ENCODE data around the gene TOX2. TPM values are rescaled to one million over a fixed set of nuclear protein-coding genes. Genes with fewer than 3 reads are reported as not detected.

TOX2 gene
- polyA plus RNA-seq, 3 donors: 0.39 to 0.56 (median 0.47) TPM

- no peak overlapping the region for H3K4me3 ChIP-seq (replicated peaks in 1 of 3; ENCODE audit: low read depth in 2 of 3, low read length in 3 of 3)
- TF ChIP-seq, protein P1, sequence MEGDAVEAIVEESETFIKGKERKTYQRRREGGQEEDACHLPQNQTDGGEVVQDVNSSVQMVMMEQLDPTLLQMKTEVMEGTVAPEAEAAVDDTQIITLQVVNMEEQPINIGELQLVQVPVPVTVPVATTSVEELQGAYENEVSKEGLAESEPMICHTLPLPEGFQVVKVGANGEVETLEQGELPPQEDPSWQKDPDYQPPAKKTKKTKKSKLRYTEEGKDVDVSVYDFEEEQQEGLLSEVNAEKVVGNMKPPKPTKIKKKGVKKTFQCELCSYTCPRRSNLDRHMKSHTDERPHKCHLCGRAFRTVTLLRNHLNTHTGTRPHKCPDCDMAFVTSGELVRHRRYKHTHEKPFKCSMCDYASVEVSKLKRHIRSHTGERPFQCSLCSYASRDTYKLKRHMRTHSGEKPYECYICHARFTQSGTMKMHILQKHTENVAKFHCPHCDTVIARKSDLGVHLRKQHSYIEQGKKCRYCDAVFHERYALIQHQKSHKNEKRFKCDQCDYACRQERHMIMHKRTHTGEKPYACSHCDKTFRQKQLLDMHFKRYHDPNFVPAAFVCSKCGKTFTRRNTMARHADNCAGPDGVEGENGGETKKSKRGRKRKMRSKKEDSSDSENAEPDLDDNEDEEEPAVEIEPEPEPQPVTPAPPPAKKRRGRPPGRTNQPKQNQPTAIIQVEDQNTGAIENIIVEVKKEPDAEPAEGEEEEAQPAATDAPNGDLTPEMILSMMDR (IDR thresholded peaks at IDR 0.05): no peak
- H3K4me2 ChIP-seq (replicated peaks; ENCODE audit: extremely low read depth, low read length, poor library complexity, severe bottlenecking): no peak overlapping the region
- peaks cover 0 to 1% of the 10 kb centered on the region in 2 donors for H3K36me3 Mint-ChIP-seq
- peaks cover 6 to 30% of the 10 kb centered on the region in 2 donors for H3K27me3 ChIP-seq (ENCODE audit: control insufficient read depth in 2 of 2, insufficient read depth in 2 of 2, low read length in 2 of 2)
- intact Hi-C loops (cut with micrococcal nuclease): no loop called here
- H3K4me3 Mint-ChIP-seq: peak overlapping the region in 1 of 2 donors; percentile 5
- no peaks in the 10 kb centered on the region for H3K36me3 ChIP-seq (replicated peaks in 1 of 2; ENCODE audit: control insufficient read depth in 1 of 2, insufficient read depth in 2 of 2, low read length in 2 of 2)
- no peaks in the 10 kb centered on the region for H3K9me3 ChIP-seq (replicated peaks in 1 of 2; ENCODE audit: control insufficient read depth in 1 of 2, insufficient read depth in 1 of 2, low read length in 2 of 2)
- no peaks in the 10 kb centered on the region for H4K20me1 ChIP-seq (ENCODE audit: insufficient read depth, low read length)
- no peaks in the 10 kb centered on the region for H3K79me2 ChIP-seq (ENCODE audit: insufficient read depth, low read length)
- H3K4me1 ChIP-seq (ENCODE audit: control insufficient read depth in 1 of 2, insufficient read depth in 2 of 2, low read length in 2 of 2): no peaks in the 10 kb centered on the region
- DNase-seq: no peak
- WGBS (ENCODE audit: insufficient coverage): 70% methylated on average over 4 of the region's 4 CpGs
- no peak overlapping the region for H3K9ac ChIP-seq (ENCODE audit: insufficient read depth, low read length, poor library complexity, severe bottlenecking)
- H3K27me3 Mint-ChIP-seq (ENCODE audit: low read depth in 3 of 3): peaks cover 24 to 66% (median 46%) of the 10 kb centered on the region in 3 donors
- peaks cover 0 to 2% (median 0%) of the 10 kb centered on the region in 7 donors for H3K9me3 Mint-ChIP-seq
- H3K27ac ChIP-seq (ENCODE audit: low read depth in 1 of 2, low read length in 2 of 2): no peak overlapping the region
- H3K27ac Mint-ChIP-seq: peak overlapping the region in 1 of 7 donors; percentile 4
- H3K4me1 Mint-ChIP-seq: peaks cover 2% of the 10 kb centered on the region
- H2AFZ ChIP-seq (ENCODE audit: insufficient read depth, low read depth, low read length, poor library complexity, severe bottlenecking): no peak overlapping the region
Observed at GRCh38 chr20:44033873-44034272, 119.2 kb downstream of the TOX2 start.

- H3K4me1 Mint-ChIP-seq: peaks cover 2% of the 10 kb centered on the region
- peak overlapping the region in 1 of 7 donors; percentile 7 for H3K27ac Mint-ChIP-seq
- Histone ChIP-seq H3K27ac (ENCODE audit: low read depth in 1 of 2, low read length in 2 of 2) (no peak overlapping the region), H2AFZ (ENCODE audit: insufficient read depth, low read depth, low read length, poor library complexity, severe bottlenecking) (no peak overlapping the region), H3K4me2 (replicated peaks; ENCODE audit: extremely low read depth, low read length, poor library complexity, severe bottlenecking) (no peak overlapping the region), H3K27me3 (ENCODE audit: control insufficient read depth in 2 of 2, insufficient read depth in 2 of 2, low read length in 2 of 2) (peaks cover 8 to 31% of the 10 kb centered on the region in 2 donors), H3K4me3 (replicated peaks in 1 of 3; ENCODE audit: low read depth in 2 of 3, low read length in 3 of 3) (no peak overlapping the region), H4K20me1 (ENCODE audit: insufficient read depth, low read length) (no peaks in the 10 kb centered on the region), H3K4me1 (ENCODE audit: control insufficient read depth in 1 of 2, insufficient read depth in 2 of 2, low read length in 2 of 2) (no peaks in the 10 kb centered on the region), H3K79me2 (ENCODE audit: insufficient read depth, low read length) (no peaks in the 10 kb centered on the region), H3K36me3 (replicated peaks in 1 of 2; ENCODE audit: control insufficient read depth in 1 of 2, insufficient read depth in 2 of 2, low read length in 2 of 2) (no peaks in the 10 kb centered on the region), H3K9ac (ENCODE audit: insufficient read depth, low read length, poor library complexity, severe bottlenecking) (no peak overlapping the region), H3K9me3 (replicated peaks in 1 of 2; ENCODE audit: control insufficient read depth in 1 of 2, insufficient read depth in 1 of 2, low read length in 2 of 2) (no peaks in the 10 kb centered on the region)
- WGBS (ENCODE audit: insufficient coverage): 70% methylated on average over 1 of the region's 1 CpG
- TF ChIP-seq, protein P1 (IDR thresholded peaks at IDR 0.05): no peak
- H3K36me3 Mint-ChIP-seq: peaks cover 0 to 1% of the 10 kb centered on the region in 2 donors
- peaks cover 0 to 3% (median 0%) of the 10 kb centered on the region in 7 donors for H3K9me3 Mint-ChIP-seq
- no peak for DNase-seq
- intact Hi-C loops (cut with micrococcal nuclease): no loop called here
- peaks cover 28 to 66% (median 46%) of the 10 kb centered on the region in 3 donors for H3K27me3 Mint-ChIP-seq (ENCODE audit: low read depth in 3 of 3)
- no peak overlapping the region for H3K4me3 Mint-ChIP-seq
Observed at GRCh38 chr20:44034451-44034850, 119.8 kb downstream of the TOX2 start.
